Measurements from ENCODE around the gene ACKR3. TPM values are rescaled to one million over a fixed set of nuclear protein-coding genes. Genes with fewer than 3 reads are reported as not detected.

Gene ACKR3
- total and polyA plus RNA-seq, 2 donors, result 7.1 to 13.9 TPM

DNA sequence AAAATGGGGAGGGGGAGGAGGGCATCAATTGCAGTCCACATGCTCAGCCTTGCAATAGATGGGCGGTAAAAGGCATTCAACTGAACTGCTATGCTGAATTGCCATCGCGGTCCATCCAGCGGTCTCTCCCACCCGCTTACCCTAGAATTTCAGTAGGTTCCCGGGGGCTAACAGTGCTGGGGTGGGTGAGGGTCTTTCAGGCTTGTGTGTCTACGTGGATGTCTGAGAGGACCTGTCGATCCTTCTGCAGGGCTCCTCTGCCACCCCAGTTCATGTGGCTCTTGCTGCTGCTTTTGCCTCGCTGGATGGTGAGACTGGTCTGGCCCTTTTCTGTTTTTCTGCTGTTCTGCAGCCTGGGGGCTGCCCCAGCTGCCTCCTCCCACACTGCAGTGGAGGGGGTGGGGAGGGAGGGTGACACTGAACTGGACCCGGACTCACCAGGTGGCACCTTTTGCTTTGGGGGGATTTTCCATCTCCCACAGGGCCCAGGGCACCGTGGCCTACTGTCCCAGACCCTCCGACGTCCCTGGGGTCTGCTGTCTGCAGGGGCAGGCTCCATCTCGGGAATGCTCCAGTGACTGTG lies 14.1 kb downstream of the ACKR3 start:
- peaks cover 0 to under 1% of the 10 kb centered on the region in 2 donors for H3K4me1 ChIP-seq (ENCODE audit: control insufficient read depth in 2 of 2, insufficient read depth in 2 of 2, low read length in 2 of 2)
- H3K36me3 ChIP-seq (ENCODE audit: control insufficient read depth in 2 of 2, insufficient read depth in 2 of 2, low read length in 1 of 2), result peaks cover 13 to 21% of the 10 kb centered on the region in 2 donors
- H3K27me3 ChIP-seq (ENCODE audit: control insufficient read depth in 2 of 2, insufficient read depth in 1 of 2, low read length in 1 of 2), result no peaks in the 10 kb centered on the region
- H3K4me3 ChIP-seq (ENCODE audit: low read length in 2 of 2), result no peak overlapping the region
- 96% methylated on average over 14 of the region's 14 CpGs for WGBS
- no peaks in the 10 kb centered on the region for H3K9me3 ChIP-seq (ENCODE audit: control insufficient read depth in 2 of 2, insufficient read depth in 1 of 2, low read length in 1 of 2)
- DNase-seq (ENCODE audit: low read depth in 6 of 9, low spot score in 9 of 9), result no peak
- no peak overlapping the region for H3K27ac ChIP-seq (ENCODE audit: low read depth in 1 of 2, low read length in 1 of 2)

DNA sequence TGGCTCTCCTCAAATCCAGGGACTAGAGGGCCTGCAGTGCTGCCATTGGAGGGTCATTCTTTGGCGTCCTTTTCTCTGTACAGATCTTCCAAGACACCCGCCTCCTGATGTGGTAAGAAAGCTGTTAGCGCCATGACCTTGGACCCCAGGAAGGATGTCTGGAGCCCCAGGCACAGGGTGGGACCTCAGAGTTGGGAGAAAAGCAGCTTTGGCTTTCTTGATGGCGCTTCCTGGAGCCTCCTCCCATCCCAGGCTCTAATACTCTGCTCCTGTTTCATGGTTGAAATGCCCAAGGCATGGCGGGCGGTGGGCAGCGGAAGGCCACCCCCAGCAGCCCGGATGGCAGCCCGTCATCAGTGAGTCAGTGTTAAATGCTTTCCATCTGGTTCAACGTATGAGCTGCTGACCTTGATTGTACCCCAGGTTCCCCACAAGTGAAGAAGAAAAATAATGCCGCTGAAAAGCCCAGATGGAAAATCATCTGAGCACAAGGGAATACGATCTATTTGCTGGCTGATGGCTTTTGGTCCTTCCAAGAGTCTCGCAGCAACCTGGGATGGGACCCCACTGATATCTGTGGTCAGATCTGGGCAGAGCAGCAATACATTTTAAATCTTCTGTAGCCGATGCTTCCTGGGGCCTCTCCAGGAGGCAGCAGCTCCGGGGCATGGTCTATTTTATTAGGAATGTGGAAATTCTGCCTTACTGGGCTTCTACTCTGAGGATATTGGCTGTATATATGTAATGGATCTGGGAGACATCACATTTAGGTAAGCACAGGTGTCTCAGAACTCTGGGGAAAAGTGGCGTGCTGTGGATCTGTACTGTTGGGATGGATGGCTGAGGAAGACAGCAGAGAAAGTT lies 15.1 kb downstream of the ACKR3 start:
- 96% methylated on average over 16 of the region's 16 CpGs for WGBS
- no peak for DNase-seq (ENCODE audit: low read depth in 6 of 9, low spot score in 9 of 9)
- peaks cover 13 to 21% of the 10 kb centered on the region in 2 donors for H3K36me3 ChIP-seq (ENCODE audit: control insufficient read depth in 2 of 2, insufficient read depth in 2 of 2, low read length in 1 of 2)

DNA sequence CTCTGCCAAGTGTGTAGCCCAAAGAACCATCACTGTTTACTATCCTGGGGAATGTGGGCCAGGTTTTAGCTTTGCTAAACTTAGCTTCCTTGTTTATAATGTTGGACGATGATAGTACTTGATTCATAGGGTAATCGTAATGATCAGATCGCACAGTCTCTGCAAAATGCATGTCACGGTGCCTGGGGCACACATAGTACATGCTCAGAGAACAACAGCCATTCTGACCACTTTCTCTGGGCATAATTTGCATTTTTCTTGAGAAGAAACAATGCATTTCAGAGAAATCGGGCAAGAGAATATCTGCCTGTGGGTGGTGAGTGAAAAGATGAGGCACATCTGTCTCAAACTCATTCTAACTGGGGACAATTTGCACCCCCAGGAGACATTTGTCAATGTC lies 16.3 kb downstream of the ACKR3 start:
- H3K36me3 ChIP-seq (ENCODE audit: control insufficient read depth in 2 of 2, insufficient read depth in 2 of 2, low read length in 1 of 2), result peaks cover 6 to 14% of the 10 kb centered on the region in 2 donors
- 97% methylated on average over 5 of the region's 5 CpGs for WGBS

More for the DNA sequence above, 15.1 kb downstream of the ACKR3 start:
- Histone ChIP-seq H3K4me3 (ENCODE audit: low read length in 2 of 2) (no peak overlapping the region), H3K27me3 (ENCODE audit: control insufficient read depth in 2 of 2, insufficient read depth in 1 of 2, low read length in 1 of 2) (no peaks in the 10 kb centered on the region), H3K9me3 (ENCODE audit: control insufficient read depth in 2 of 2, insufficient read depth in 1 of 2, low read length in 1 of 2) (no peaks in the 10 kb centered on the region), H3K4me1 (ENCODE audit: control insufficient read depth in 2 of 2, insufficient read depth in 2 of 2, low read length in 2 of 2) (no peaks in the 10 kb centered on the region), H3K27ac (ENCODE audit: low read depth in 1 of 2, low read length in 1 of 2) (no peak overlapping the region)

DNA sequence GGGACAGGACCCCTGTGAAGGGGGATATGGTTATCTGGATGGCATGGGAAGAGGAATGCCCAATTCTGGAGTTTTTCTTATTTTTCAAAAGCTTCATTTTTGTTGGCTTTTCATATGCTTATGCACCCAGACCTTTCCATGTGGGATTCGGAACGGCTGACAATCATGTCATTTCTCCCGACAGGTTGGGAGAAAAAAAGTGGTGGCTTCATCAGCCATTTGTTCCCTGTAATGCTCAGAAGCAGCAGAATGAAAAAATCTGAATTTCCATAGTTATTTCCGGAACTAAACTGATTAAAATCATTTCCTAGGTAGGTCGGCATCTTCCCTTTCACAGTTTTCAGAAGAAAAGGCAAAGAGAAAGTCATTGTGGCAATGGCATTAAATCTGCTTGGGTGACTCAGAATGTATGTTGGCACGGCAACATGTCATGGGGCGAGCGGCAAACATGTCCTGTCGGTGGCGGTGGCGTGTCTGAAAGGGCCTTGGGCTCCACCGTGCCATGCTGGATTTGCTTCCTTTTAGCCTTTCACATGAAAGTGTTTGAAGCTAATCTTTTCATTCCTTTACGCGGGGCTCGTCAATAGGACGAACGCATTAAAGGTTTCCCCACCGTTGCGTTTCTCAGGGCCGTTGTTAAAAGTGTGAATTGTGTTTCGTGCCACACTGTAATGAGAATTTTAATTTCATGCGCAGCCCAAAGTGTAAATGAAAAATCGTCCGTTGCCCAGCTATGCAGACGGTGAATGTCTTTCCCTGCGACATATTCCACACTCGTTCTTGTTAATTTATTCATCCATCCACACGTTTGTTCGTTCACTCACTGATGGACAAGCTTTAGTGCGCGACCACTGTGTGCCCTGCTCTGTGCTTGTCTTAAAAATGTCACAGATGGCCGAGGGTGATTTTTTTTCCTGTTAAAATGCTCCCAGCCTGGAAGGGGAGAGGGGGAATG lies 18.5 kb downstream of the ACKR3 start:
- no peak overlapping the region for H3K4me3 ChIP-seq (ENCODE audit: low read length in 2 of 2)
- H3K27ac ChIP-seq (ENCODE audit: low read depth in 1 of 2, low read length in 1 of 2), result no peak overlapping the region
- WGBS, result 97% methylated on average over 32 of the region's 32 CpGs
- no peaks in the 10 kb centered on the region for H3K9me3 ChIP-seq (ENCODE audit: control insufficient read depth in 2 of 2, insufficient read depth in 1 of 2, low read length in 1 of 2)
- H3K27me3 ChIP-seq (ENCODE audit: control insufficient read depth in 2 of 2, insufficient read depth in 1 of 2, low read length in 1 of 2), result no peaks in the 10 kb centered on the region
- no peaks in the 10 kb centered on the region for H3K36me3 ChIP-seq (ENCODE audit: control insufficient read depth in 2 of 2, insufficient read depth in 2 of 2, low read length in 1 of 2)
- no peaks in the 10 kb centered on the region for H3K4me1 ChIP-seq (ENCODE audit: control insufficient read depth in 2 of 2, insufficient read depth in 2 of 2, low read length in 2 of 2)
- no peak for DNase-seq (ENCODE audit: low read depth in 6 of 9, low spot score in 9 of 9)

More for the DNA sequence above, 16.3 kb downstream of the ACKR3 start:
- H3K27me3 ChIP-seq (ENCODE audit: control insufficient read depth in 2 of 2, insufficient read depth in 1 of 2, low read length in 1 of 2), result no peaks in the 10 kb centered on the region
- no peak overlapping the region for H3K27ac ChIP-seq (ENCODE audit: low read depth in 1 of 2, low read length in 1 of 2)
- DNase-seq (ENCODE audit: low read depth in 6 of 9, low spot score in 9 of 9), result no peak
- no peak overlapping the region for H3K4me3 ChIP-seq (ENCODE audit: low read length in 2 of 2)
- no peaks in the 10 kb centered on the region for H3K4me1 ChIP-seq (ENCODE audit: control insufficient read depth in 2 of 2, insufficient read depth in 2 of 2, low read length in 2 of 2)
- H3K9me3 ChIP-seq (ENCODE audit: control insufficient read depth in 2 of 2, insufficient read depth in 1 of 2, low read length in 1 of 2), result no peaks in the 10 kb centered on the region

DNA sequence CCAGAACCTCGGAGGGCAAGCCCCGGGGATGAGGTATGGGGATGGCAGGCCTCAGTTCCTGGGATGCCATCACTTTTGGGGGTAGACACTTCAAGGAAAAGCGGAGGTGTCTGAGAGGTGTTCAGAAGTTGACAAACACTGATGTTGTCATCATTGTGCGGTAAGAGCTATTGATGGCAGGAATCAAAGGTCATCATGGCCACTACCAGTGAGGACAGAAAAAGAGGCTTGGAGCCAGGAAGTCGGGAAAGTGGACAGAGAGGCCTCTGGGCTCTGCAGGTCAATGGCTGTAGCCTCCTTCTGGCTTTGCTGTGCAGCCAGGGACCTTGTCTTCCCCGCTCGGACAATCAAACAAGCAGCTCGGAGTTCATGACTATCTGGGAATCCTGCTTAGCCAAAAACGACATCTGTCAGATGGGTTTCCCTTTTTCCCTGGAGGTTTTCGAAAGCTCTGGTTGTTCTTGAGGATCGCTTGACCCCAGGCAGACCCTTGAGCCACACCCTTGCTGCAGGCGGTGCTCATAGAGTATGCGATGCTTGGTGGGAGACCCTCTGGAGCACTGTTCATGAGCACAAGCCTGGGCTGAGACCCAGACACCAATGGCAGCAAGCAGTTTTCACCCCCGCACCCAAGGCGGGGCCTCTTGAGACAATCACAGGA lies 19.4 kb downstream of the ACKR3 start:
- Histone ChIP-seq H3K4me1 (ENCODE audit: control insufficient read depth in 2 of 2, insufficient read depth in 2 of 2, low read length in 2 of 2) (no peaks in the 10 kb centered on the region), H3K27me3 (ENCODE audit: control insufficient read depth in 2 of 2, insufficient read depth in 1 of 2, low read length in 1 of 2) (no peaks in the 10 kb centered on the region), H3K27ac (ENCODE audit: low read depth in 1 of 2, low read length in 1 of 2) (no peak overlapping the region), H3K9me3 (ENCODE audit: control insufficient read depth in 2 of 2, insufficient read depth in 1 of 2, low read length in 1 of 2) (no peaks in the 10 kb centered on the region), H3K36me3 (ENCODE audit: control insufficient read depth in 2 of 2, insufficient read depth in 2 of 2, low read length in 1 of 2) (no peaks in the 10 kb centered on the region), H3K4me3 (ENCODE audit: low read length in 2 of 2) (no peak overlapping the region)
- no peak for DNase-seq (ENCODE audit: low read depth in 6 of 9, low spot score in 9 of 9)
- WGBS, result 94% methylated on average over 15 of the region's 15 CpGs

DNA sequence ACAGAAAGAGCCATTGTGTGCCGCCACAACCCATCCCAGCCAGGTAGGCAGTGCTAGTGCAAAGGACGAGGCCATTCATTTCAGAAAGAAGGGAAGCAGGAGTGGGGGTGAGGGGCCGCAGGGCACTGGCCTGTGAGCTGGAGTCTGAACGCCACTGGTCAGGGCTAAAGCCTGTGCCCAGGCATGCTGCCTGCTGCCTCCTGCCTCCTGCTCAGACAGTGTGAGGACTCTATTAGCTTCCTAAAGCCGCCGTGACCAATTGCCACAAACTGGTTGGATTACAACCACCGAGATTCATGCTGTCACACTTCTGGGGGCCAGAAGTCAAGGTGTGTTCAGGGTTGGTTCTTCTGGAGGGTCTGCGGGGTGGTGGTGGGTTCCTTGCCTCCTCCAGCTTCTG lies 21.2 kb downstream of the ACKR3 start:
- Histone ChIP-seq H3K4me1 (ENCODE audit: control insufficient read depth in 2 of 2, insufficient read depth in 2 of 2, low read length in 2 of 2) (no peaks in the 10 kb centered on the region), H3K4me3 (ENCODE audit: low read length in 2 of 2) (no peak overlapping the region), H3K27ac (ENCODE audit: low read depth in 1 of 2, low read length in 1 of 2) (no peak overlapping the region), H3K9me3 (ENCODE audit: control insufficient read depth in 2 of 2, insufficient read depth in 1 of 2, low read length in 1 of 2) (no peaks in the 10 kb centered on the region), H3K36me3 (ENCODE audit: control insufficient read depth in 2 of 2, insufficient read depth in 2 of 2, low read length in 1 of 2) (no peaks in the 10 kb centered on the region), H3K27me3 (ENCODE audit: control insufficient read depth in 2 of 2, insufficient read depth in 1 of 2, low read length in 1 of 2) (no peaks in the 10 kb centered on the region)
- 96% methylated on average over 8 of the region's 8 CpGs for WGBS
- no peak for DNase-seq (ENCODE audit: low read depth in 6 of 9, low spot score in 9 of 9)

DNA sequence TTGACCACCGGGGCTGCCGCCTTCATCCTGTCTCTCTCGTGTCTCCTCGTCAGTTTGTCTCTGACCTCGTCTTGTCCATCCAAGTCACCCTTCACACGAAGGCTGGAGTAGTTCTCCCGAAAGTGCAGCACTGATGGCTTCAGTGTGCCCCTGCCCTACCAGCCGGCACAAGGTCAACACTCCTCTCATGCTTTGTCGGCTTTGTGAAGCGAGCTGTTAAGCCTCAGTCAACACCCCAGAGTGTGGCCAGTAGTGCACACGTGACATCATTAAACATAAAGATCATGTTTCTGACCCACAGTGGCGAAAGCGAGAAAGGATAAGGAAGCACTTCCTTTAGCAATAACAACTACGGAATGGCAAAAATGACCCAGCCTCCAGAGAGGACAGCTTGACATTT lies 23.2 kb downstream of the ACKR3 start:
- Histone ChIP-seq H3K27me3 (ENCODE audit: control insufficient read depth in 2 of 2, insufficient read depth in 1 of 2, low read length in 1 of 2) (peaks cover 0 to 2% of the 10 kb centered on the region in 2 donors), H3K36me3 (ENCODE audit: control insufficient read depth in 2 of 2, insufficient read depth in 2 of 2, low read length in 1 of 2) (no peaks in the 10 kb centered on the region), H3K9me3 (ENCODE audit: control insufficient read depth in 2 of 2, insufficient read depth in 1 of 2, low read length in 1 of 2) (no peaks in the 10 kb centered on the region), H3K4me3 (ENCODE audit: low read length in 2 of 2) (no peak overlapping the region), H3K4me1 (ENCODE audit: control insufficient read depth in 2 of 2, insufficient read depth in 2 of 2, low read length in 2 of 2) (no peaks in the 10 kb centered on the region), H3K27ac (ENCODE audit: low read depth in 1 of 2, low read length in 1 of 2) (no peak overlapping the region)
- DNase-seq (ENCODE audit: low read depth in 6 of 9, low spot score in 9 of 9), result no peak
- WGBS, result 93% methylated on average over 14 of the region's 14 CpGs

DNA sequence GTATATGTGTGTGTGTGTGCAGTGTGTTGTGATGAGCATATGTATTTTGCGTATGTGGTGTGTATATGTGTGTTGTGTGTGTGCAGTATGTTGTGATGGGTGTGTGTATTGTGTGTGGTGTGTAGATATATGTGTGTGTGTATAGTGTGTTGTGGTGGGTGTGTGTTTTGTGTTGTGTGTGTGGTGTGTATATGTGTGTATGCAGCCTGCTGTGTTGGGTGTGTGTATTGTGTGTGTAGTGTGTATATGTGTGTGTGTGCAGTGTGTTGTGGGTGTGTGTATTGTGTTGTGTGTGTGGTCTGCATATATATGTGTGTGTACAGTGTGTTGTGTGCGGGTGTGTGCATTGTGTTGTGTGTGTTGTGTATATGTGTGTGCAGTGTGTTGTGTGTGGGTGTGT lies 23.9 kb downstream of the ACKR3 start:
- Histone ChIP-seq H3K27me3 (ENCODE audit: control insufficient read depth in 2 of 2, insufficient read depth in 1 of 2, low read length in 1 of 2) (peaks cover 0 to 2% of the 10 kb centered on the region in 2 donors), H3K27ac (ENCODE audit: low read depth in 1 of 2, low read length in 1 of 2) (no peak overlapping the region), H3K36me3 (ENCODE audit: control insufficient read depth in 2 of 2, insufficient read depth in 2 of 2, low read length in 1 of 2) (no peaks in the 10 kb centered on the region), H3K4me1 (ENCODE audit: control insufficient read depth in 2 of 2, insufficient read depth in 2 of 2, low read length in 2 of 2) (no peaks in the 10 kb centered on the region), H3K4me3 (ENCODE audit: low read length in 2 of 2) (no peak overlapping the region), H3K9me3 (ENCODE audit: control insufficient read depth in 2 of 2, insufficient read depth in 1 of 2, low read length in 1 of 2) (no peaks in the 10 kb centered on the region)
- no peak for DNase-seq (ENCODE audit: low read depth in 6 of 9, low spot score in 9 of 9)
- 77% methylated on average over 2 of the region's 2 CpGs for WGBS

All from thymus (tissue), 11 donors.